Measurements from ENCODE around the gene SOCS7.
A peak's percentile ranks its signal among the peaks of the same experiment; 100 is the strongest.

The SOCS7 gene

GRCh38 chr17:38439436-38439835 lies 87.8 kb downstream of the SOCS7 start:
- H3K27me3 ChIP-seq (ENCODE audit: control insufficient read depth, insufficient read depth, low read length) = no peaks in the 10 kb centered on the region
- H3K4me3 ChIP-seq (ENCODE audit: low read length) = no peak overlapping the region
- H3K36me3 ChIP-seq (ENCODE audit: control insufficient read depth, low read depth, low read length) = no peaks in the 10 kb centered on the region
- H3K9ac ChIP-seq (ENCODE audit: low read length) = no peak overlapping the region
- H3K27ac ChIP-seq (ENCODE audit: low read length) = no peak overlapping the region
- peaks cover 12% of the 10 kb centered on the region for H3K4me1 ChIP-seq (ENCODE audit: control insufficient read depth, low read depth, low read length)
- no peaks in the 10 kb centered on the region for H3K9me3 ChIP-seq (ENCODE audit: control insufficient read depth, low read depth, low read length)

DNA sequence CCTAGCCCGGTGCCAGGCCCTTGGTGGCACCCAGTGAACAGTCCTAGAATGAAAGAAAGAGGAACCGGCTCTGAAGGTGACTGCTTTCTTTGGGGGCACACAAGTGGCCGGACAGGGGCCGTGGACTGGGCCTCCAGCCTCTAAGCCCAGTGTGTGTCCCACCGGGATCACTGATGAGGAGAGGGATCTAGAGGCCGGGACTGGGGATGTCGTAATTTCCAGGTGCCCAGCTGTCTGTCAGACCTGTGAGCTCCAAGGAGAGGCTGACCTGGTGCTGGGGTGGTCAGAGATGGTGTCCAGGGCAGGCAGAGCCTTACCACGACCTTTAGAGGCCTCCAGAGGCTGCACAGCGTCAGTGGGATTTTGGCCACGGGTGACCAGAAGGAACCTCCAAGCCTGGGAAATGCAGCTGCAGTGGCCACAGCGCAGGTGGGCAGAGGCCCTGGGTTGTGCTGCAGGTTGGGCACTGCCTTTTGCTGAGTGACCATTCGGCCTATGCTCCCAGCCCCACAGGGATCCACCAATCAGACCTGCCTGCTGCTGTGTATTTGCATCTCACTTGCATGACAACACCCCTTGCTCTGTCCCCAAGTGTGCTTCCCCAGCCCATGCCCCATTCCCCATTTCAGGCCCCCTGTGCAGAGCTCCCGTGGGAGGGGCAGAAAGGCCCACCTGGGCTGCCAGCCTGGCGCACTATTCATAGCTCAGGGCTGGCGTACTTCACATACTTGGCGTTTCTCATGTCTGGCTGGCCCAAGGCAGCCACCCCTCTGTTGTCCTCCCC lies 89.2 kb downstream of the SOCS7 start:
- Histone ChIP-seq H3K4me1 (ENCODE audit: control insufficient read depth, low read depth, low read length) (peaks cover 13% of the 10 kb centered on the region), H3K9me3 (ENCODE audit: control insufficient read depth, low read depth, low read length) (no peaks in the 10 kb centered on the region), H3K36me3 (ENCODE audit: control insufficient read depth, low read depth, low read length) (no peaks in the 10 kb centered on the region), H3K9ac (ENCODE audit: low read length) (no peak overlapping the region), H3K4me3 (ENCODE audit: low read length) (no peak overlapping the region), H3K27me3 (ENCODE audit: control insufficient read depth, insufficient read depth, low read length) (no peaks in the 10 kb centered on the region), H3K27ac (ENCODE audit: low read length) (no peak overlapping the region)

- H3K4me1 ChIP-seq (ENCODE audit: control insufficient read depth, low read depth, low read length) = peaks cover 13% of the 10 kb centered on the region
- H3K36me3 ChIP-seq (ENCODE audit: control insufficient read depth, low read depth, low read length) = no peaks in the 10 kb centered on the region
- no peak overlapping the region for H3K9ac ChIP-seq (ENCODE audit: low read length)
- H3K27ac ChIP-seq (ENCODE audit: low read length) = no peak overlapping the region
- no peaks in the 10 kb centered on the region for H3K27me3 ChIP-seq (ENCODE audit: control insufficient read depth, insufficient read depth, low read length)
- no peak overlapping the region for H3K4me3 ChIP-seq (ENCODE audit: low read length)
- H3K9me3 ChIP-seq (ENCODE audit: control insufficient read depth, low read depth, low read length) = no peaks in the 10 kb centered on the region
These were observed 89.9 kb downstream of the SOCS7 start for GRCh38 chr17:38441429-38442061.

DNA sequence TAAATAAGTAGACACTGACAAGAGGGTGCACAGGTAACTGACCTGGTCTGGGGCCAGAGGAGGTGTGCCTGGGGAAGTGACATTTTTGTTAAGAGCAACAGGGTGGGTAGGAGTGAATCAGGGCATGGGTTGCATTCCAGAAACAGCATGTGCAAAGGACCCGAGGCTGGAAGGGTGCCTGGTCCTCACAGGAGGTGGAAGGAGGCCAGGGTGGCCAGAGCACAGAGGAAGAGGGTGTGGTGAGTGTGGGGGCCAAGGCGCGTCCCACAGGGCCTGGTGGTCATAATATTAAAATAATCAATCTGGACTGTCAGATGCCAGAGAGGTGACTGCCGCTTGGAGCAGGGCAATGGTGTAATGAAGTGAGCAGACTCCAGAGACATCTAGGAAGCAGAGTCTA lies 90.9 kb downstream of the SOCS7 start:
- Histone ChIP-seq H3K27ac (ENCODE audit: low read length) (no peak overlapping the region), H3K9me3 (ENCODE audit: control insufficient read depth, low read depth, low read length) (no peaks in the 10 kb centered on the region), H3K4me1 (ENCODE audit: control insufficient read depth, low read depth, low read length) (peaks cover 13% of the 10 kb centered on the region), H3K4me3 (ENCODE audit: low read length) (no peak overlapping the region), H3K9ac (ENCODE audit: low read length) (no peak overlapping the region), H3K27me3 (ENCODE audit: control insufficient read depth, insufficient read depth, low read length) (no peaks in the 10 kb centered on the region), H3K36me3 (ENCODE audit: control insufficient read depth, low read depth, low read length) (no peaks in the 10 kb centered on the region)

DNA sequence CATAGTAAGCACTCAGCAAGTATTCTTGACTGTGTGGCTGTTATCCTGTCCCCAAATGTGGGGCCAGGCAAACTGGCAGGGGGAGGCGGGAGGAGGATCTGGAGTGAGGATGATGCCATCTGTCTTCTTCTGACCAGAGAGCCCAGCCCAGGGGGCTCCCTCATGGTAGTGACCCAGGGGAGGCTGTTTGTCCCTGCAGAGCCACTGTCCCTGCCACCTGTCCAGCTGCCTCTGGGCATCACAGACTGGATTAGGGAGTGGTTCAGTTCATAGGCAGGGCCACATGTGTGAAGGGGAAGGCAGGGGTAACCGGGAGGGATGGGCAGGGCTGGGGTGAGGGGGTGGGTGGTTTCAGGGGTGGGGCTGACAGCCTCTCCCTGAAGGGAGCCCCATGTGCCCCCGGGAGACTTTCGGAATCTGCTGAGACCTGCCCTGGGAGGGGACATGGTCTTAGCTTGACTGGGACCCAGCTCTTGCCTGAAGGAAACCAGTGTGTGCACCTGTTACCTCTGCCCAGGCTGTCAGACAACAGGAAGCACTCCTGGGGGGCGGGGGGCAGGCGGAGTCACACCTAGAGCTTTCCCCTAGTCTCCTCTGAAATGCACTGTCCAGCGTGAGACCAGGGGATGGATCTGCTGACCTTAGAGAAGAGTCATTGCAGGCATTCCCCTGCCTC lies 91.8 kb downstream of the SOCS7 start:
- no peak overlapping the region for H3K27ac ChIP-seq (ENCODE audit: low read length)

GRCh38 chr17:38444151-38444550 lies 92.5 kb downstream of the SOCS7 start:
- no peaks in the 10 kb centered on the region for H3K36me3 ChIP-seq (ENCODE audit: control insufficient read depth, low read depth, low read length)
- H3K4me3 ChIP-seq (ENCODE audit: low read length) = no peak overlapping the region
- H3K27ac ChIP-seq (ENCODE audit: low read length) = no peak overlapping the region
- H3K9me3 ChIP-seq (ENCODE audit: control insufficient read depth, low read depth, low read length) = no peaks in the 10 kb centered on the region
- no peaks in the 10 kb centered on the region for H3K27me3 ChIP-seq (ENCODE audit: control insufficient read depth, insufficient read depth, low read length)
- peaks cover 22% of the 10 kb centered on the region for H3K4me1 ChIP-seq (ENCODE audit: control insufficient read depth, low read depth, low read length)
- H3K9ac ChIP-seq (ENCODE audit: low read length) = no peak overlapping the region

More for the DNA sequence above, 91.8 kb downstream of the SOCS7 start:
- no peak overlapping the region for H3K4me3 ChIP-seq (ENCODE audit: low read length)
- peaks cover 22% of the 10 kb centered on the region for H3K4me1 ChIP-seq (ENCODE audit: control insufficient read depth, low read depth, low read length)
- no peaks in the 10 kb centered on the region for H3K27me3 ChIP-seq (ENCODE audit: control insufficient read depth, insufficient read depth, low read length)
- H3K9ac ChIP-seq (ENCODE audit: low read length) = no peak overlapping the region
- no peaks in the 10 kb centered on the region for H3K9me3 ChIP-seq (ENCODE audit: control insufficient read depth, low read depth, low read length)
- H3K36me3 ChIP-seq (ENCODE audit: control insufficient read depth, low read depth, low read length) = no peaks in the 10 kb centered on the region

DNA sequence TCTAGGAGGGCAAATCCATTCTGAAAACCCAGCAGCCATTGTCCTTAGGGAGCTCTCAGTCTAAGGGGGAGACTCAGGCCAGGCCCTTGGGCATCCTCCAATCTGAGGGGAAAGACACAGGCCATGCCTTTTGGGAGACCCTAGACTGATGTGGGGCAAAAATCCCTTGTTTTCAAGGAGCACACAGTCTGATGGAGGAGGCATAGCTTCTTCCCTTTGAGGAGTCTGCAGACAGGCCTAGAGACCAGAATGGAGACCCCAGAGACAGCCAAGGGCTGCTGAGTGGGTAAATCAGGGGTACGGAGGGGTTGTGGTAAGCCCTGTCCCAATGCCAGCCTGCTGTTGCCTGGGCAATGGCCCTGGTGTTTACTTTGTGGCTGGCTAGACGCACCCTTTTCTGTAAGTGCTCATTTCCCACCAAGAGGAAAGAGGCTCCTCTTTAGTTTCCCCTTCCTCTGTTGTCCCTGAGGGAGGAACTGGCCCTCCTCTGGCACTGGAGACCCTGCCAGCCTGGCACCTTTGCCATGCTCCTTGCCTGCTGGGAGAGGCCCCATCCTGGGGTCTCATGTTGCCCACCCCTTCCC lies 96.0 kb downstream of the SOCS7 start:
- no peak overlapping the region for H3K9ac ChIP-seq (ENCODE audit: low read length)
- no peaks in the 10 kb centered on the region for H3K36me3 ChIP-seq (ENCODE audit: control insufficient read depth, low read depth, low read length)
- H3K4me3 ChIP-seq (ENCODE audit: low read length) = no peak overlapping the region
- no peak overlapping the region for H3K27ac ChIP-seq (ENCODE audit: low read length)
- H3K9me3 ChIP-seq (ENCODE audit: control insufficient read depth, low read depth, low read length) = no peaks in the 10 kb centered on the region
- H3K27me3 ChIP-seq (ENCODE audit: control insufficient read depth, insufficient read depth, low read length) = no peaks in the 10 kb centered on the region
- peaks cover 40% of the 10 kb centered on the region for H3K4me1 ChIP-seq (ENCODE audit: control insufficient read depth, low read depth, low read length)

GRCh38 chr17:38448208-38448771 lies 96.6 kb downstream of the SOCS7 start:
- H3K9me3 ChIP-seq (ENCODE audit: control insufficient read depth, low read depth, low read length) = no peaks in the 10 kb centered on the region
- H3K27me3 ChIP-seq (ENCODE audit: control insufficient read depth, insufficient read depth, low read length) = no peaks in the 10 kb centered on the region
- peaks cover 46% of the 10 kb centered on the region for H3K4me1 ChIP-seq (ENCODE audit: control insufficient read depth, low read depth, low read length)
- H3K36me3 ChIP-seq (ENCODE audit: control insufficient read depth, low read depth, low read length) = no peaks in the 10 kb centered on the region
- no peak overlapping the region for H3K9ac ChIP-seq (ENCODE audit: low read length)
- H3K4me3 ChIP-seq (ENCODE audit: low read length) = no peak overlapping the region
- H3K27ac ChIP-seq (ENCODE audit: low read length) = no peak overlapping the region

GRCh38 chr17:38449364-38449763 lies 97.7 kb downstream of the SOCS7 start:
- Histone ChIP-seq H3K4me3 (ENCODE audit: low read length) (no peak overlapping the region), H3K36me3 (ENCODE audit: control insufficient read depth, low read depth, low read length) (no peaks in the 10 kb centered on the region), H3K4me1 (ENCODE audit: control insufficient read depth, low read depth, low read length) (peaks cover 40% of the 10 kb centered on the region), H3K27ac (ENCODE audit: low read length) (no peak overlapping the region), H3K27me3 (ENCODE audit: control insufficient read depth, insufficient read depth, low read length) (no peaks in the 10 kb centered on the region), H3K9ac (ENCODE audit: low read length) (no peak overlapping the region), H3K9me3 (ENCODE audit: control insufficient read depth, low read depth, low read length) (no peaks in the 10 kb centered on the region)

DNA sequence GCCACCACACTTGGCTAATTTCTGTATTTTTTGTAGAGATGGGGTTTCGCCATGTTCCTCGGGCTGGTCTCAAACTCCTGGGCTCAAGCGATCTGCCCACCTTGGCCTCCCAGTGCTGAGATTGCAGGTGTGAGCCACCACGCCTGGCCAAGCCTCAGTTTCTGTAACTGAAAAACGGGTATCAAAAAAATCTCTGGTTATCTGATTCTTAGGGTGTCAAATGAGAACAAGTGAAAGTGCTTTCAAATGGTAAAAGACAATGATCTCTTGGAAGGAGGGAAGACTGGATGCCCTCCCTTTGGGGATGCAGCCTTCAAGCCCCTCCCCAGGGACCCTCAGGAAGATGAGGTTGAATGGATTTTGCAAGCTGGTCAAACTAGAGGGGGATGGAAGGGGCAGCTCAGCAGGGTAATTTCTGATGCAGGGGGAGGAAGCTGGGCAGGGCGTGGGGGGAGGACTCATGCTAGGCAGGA lies 98.9 kb downstream of the SOCS7 start:
- H3K4me3 ChIP-seq (ENCODE audit: low read length) = peak overlapping the region; percentile 43
- H3K4me1 ChIP-seq (ENCODE audit: control insufficient read depth, low read depth, low read length) = peaks cover 47% of the 10 kb centered on the region
- no peaks in the 10 kb centered on the region for H3K36me3 ChIP-seq (ENCODE audit: control insufficient read depth, low read depth, low read length)
- no peaks in the 10 kb centered on the region for H3K9me3 ChIP-seq (ENCODE audit: control insufficient read depth, low read depth, low read length)
- H3K27ac ChIP-seq (ENCODE audit: low read length) = no peak overlapping the region
- H3K27me3 ChIP-seq (ENCODE audit: control insufficient read depth, insufficient read depth, low read length) = no peaks in the 10 kb centered on the region
- no peak overlapping the region for H3K9ac ChIP-seq (ENCODE audit: low read length)
